GM19043 (cell line): ENCODE measurements around the gene C2CD3.

Source experiments
- ATAC-seq: cut with Tn5 transposase; IDR thresholded peaks from one replicate; pipeline ENCODE4 v1.9.1; 2021; ENCODE audit warnings: low read depth; ENCODE audit not compliant: unreplicated experiment

Gene C2CD3

DNA sequence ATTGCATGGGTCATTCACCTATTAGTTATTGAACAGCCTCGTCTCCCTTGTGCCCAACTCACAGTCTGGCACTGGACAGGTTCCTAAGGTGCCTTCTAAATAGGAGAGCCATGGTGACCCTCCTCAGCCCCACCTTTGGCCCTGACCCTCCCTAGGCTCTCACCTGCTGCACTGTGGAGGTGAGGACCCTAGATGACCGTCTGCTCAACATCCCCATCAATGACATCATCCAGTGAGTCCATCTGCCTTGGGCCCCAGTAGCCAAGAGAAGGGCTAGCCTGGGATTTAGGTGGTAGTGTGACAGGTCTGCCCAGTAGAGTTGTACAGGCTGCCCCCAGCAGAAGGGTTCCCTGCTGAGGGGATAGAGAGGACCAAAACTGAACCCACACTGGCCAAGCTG is 201.7 kb downstream of the C2CD3 start:
- no peak for ATAC-seq

GRCh38 chr11:73968356-73968966 is 202.3 kb downstream of the C2CD3 start:
- no peak for ATAC-seq

DNA sequence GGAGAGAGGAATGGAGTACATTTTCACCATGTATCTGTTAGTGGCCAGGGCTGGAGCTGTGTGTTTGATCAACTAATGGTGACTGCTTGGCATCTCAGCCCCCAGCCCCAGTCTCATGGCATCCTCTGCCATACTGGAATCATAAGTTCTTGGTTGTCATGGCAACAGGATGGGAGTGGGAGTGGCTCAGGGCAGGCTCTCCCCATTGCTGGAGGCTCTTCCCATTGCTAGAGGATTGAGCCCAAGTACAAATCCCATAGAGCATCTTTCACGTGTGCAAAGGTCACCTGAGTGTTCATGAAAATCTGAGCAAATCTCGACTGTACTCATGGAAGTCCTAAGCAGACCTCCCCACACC is 205.1 kb downstream of the C2CD3 start:
- no peak for ATAC-seq

- no peak for ATAC-seq
Observed at GRCh38 chr11:73965076-73965763, 205.6 kb downstream of the C2CD3 start.

GRCh38 chr11:73963861-73964260 is 206.9 kb downstream of the C2CD3 start:
- ATAC-seq: no peak
